COLO668 (cell line): ENCODE results near the gene EMC9.

Experiments
- DNase-seq: peaks from one replicate; lab custom pipeline; 2025; ENCODE audit not compliant: unreplicated experiment; lab: John Stamatoyannopoulos, UW

EMC9 gene

DNA sequence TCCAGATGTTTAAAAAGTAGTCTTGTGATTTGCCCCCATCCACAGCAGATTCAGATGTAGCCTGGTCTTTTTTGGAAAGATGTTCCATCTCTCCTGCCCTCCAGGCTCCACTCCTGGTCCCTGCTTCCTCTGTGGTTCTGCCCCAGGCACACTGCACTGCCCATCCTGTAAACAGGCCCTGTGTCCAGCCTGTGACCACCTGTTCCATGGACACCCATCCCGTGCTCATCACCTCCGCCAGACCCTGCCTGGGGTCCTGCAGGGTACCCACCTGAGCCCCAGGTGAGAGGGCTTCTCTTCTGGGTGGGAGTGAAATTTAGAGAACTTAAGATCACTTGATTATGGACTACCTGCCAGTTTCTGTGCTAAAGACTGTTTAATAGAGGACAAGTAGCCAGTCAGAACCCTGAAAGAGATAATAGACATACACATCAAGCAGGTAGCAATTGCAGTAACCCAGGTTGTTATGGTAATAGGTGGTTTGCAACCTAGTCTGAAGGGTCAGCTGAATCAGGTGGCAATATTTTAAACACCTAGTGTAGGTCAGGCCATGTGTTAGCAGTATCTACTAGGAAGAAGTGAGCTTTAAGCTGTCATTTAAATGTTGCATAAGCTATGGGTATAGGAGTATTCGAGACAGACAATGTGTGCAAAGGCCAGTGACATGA, 8.0 kb upstream of the EMC9 start:
- no peak for DNase-seq

DNA sequence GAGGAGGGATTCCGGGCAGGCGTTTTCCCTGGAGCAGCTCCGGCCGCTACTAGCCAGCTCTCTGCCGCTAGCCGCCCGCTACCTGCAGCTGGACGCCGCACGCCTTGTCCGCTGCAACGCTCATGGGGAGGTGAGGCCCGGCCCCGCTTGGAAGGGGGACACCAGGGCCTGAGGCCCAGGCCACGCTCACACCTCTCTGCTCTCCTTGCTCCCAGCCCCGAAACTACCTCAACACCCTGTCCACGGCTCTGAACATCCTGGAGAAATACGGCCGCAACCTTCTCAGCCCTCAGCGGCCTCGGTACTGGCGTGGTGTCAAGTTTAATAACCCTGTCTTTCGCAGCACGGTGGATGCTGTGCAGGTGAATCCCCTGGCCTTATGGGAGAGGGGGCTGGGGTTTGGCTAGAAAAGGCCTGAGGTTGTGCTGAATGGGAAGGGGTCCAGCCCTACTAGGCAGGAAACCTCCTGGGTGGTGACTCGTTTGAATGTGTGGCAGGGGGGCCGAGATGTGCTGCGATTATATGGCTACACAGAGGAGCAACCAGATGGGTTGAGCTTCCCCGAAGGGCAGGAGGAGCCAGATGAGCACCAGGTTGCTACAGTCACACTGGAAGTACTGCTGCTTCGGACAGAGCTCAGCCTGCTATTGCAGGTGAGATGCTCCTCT, 6.5 kb upstream of the EMC9 start:
- peak; percentile 55 for DNase-seq

GRCh38 chr14:24146978-24147760, 5.8 kb upstream of the EMC9 start, which contains the start of gene RNF31:
Gene RNF31, plus strand, starts transcription at chr14:24147498. Its CDS starts 201 bp downstream, at chr14:24147699.
- peak; percentile 99 for DNase-seq

DNA sequence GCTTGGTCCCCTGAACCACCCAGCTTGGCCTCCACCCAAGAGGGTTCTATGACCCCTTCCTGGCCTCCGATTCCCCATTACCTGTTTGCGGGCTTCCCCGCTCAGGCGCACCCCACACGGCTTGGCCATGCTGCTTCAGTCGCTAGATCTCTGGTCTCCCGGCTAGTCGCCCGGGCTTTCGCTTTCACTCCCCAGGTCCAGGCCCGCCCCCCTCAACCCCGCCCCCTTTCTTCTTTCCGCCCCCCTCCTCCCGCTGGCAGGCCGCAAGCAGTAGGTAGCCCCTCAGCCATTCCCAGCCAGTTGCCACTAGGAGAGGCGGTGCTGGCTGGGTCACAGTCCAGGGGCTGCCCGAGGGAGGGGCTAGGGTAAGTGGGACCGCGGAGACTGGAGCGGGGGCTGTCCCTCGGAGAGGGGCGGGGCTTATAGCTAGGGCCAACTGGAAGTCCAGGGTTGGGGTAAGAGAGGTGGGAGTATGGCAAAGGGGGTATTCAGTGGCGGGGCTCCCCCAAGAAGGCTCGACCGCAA, 5.1 kb upstream of the EMC9 start, which contains the start of gene PSME2:
Gene PSME2 (minus strand): TSS at position 158 of the 525 bp plus-strand sequence. CDS start 29 bp downstream, at position 129.
- DNase-seq: peak; percentile 95

DNA sequence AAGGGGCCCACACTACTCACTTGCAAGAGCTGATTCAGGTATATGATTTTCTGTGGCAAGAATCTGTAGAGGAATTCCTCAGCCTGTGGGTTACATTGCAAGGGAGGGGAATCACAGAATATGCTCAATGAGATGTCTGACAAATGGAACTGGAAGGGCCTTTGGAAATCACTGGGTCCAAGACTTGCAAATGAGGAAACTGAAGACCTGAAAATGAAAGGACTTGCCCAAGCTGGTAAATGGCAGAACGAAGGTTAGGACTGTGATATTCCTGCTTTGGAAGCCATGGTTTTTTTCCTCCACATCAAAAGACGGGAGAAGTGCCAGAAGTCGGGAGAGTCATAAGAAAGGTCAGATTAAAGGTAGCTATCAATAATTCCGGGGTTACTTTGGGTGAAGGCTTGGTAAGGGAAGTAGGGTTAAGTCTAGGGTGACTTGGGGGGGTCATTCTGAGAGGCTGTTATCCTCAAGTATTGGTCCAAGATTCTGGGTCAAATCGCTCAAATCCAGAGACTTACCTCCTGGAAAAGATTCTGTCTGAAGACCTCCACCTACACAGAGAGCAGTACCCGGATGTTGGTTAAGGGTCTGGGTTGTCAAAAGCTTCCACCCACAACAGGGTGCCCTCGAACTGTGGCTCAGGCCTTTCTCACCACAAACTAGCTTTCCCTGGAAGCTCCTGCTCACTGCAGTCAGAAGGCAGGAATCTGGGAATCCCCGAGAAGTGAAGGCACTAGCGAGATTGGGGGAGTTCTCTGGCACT, 4.5 kb upstream of the EMC9 start:
- DNase-seq: no peak

DNA sequence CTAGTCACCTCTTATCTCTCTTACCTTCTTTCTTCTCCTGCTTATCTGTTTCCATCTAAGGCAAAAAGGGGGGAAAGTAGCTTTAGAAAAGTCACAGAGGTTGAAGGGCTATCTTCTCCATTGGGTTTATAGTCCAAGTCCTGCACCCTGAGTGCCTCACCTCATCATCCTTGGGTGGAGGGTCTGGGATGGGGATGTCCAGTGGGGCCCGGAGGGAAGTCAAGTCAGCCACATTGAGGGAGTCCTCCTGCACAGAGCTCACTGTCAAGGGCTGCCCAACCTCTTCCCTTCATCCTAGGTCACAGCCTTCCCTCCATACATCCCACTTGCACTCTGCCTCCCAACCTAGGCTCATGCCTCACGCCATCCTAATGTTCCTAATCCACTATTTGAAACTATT, 3.8 kb upstream of the EMC9 start:
- no peak for DNase-seq

DNA sequence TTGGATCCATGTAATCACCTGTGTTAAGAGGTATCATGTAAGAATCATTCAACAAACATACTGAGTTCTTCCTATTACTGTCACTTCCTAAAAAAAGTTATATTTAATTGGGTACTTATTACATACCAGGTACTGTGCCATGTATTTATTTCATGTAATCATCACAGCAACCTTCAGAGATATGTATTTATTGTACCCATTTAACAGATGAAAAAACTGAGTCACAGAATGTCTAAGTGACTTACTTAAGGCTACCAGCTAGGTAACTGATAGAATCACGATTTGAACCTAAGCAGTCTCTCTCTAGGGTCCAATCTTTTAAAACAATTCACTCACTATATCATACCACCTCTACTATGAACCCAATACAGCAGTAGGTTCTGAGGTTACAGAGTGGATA, 3.1 kb upstream of the EMC9 start:
- DNase-seq: no peak

DNA sequence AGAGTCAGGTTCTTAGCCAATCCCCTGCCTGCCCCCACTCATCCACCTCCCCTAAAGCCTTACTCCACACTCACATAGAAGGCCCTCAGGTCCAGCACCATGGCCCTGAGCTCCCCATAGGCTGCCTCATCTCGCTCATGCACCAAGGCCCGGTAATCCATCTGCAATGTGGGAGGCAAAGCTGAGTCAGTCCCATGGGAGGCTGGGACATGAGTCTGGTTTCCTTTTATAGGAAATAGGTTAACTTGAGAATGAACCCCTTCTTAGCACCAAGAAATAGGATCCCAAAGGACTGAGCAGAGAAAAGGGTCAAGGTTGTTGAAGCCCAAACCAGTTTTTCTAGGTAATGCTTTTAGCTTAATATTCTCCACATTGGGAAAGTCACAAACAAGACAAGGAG, 2.1 kb upstream of the EMC9 start:
- no peak for DNase-seq

- peak; percentile 67 for DNase-seq
Observed at GRCh38 chr14:24139272-24139934, 2.0 kb downstream of the EMC9 start.

- no peak for DNase-seq
Observed at GRCh38 chr14:24138396-24139271, 2.8 kb downstream of the EMC9 start.

- no peak for DNase-seq
Observed at GRCh38 chr14:24137529-24138395, 3.6 kb downstream of the EMC9 start.

DNA sequence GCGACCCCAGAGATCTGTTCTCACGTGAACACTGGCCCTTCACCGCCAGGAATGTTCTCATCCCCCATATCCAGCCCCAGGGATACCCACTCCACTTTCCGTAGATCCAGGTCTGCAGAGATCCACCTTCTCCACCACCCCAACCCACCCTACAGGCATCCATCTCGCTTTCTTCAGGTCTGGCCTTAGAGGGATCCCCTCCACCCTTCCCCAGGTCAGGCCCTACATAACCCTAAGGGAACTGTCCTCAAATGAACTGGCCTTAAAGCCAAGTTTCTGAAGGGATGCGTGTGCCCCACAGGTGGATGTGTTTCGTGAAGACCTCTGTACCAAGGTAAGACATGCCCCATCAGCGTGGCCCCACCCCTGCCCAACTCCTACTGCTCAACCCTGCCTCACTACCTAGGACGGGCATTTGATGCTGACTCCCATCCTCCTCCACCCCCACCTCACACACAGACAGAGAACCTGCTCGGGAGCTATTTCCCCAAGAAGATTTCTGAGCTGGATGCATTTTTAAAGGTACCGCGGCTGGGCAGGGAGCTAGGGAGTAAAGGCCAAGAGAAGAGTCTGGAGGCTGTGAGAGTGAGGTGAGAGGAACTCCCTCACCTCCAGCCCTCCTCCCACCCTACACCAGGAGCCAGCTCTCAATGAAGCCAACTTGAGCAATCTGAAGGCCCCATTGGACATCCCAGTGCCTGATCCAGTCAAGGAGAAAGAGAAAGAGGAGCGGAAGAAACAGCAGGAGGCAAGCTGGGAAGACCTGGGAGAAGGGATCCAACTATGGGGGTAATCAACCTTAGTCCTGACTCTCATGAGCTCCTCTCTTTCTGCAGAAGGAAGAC, 4.5 kb downstream of the EMC9 start:
- DNase-seq: peak; percentile 25

- DNase-seq: peak; percentile 99
Observed at GRCh38 chr14:24135834-24136683, 5.3 kb downstream of the EMC9 start, which contains the start of gene PSME1. Gene PSME1, plus strand, starts transcription at chr14:24136194. Its CDS starts 69 bp downstream, at chr14:24136263.

GRCh38 chr14:24135584-24135833, 5.9 kb downstream of the EMC9 start:
- no peak for DNase-seq

DNA sequence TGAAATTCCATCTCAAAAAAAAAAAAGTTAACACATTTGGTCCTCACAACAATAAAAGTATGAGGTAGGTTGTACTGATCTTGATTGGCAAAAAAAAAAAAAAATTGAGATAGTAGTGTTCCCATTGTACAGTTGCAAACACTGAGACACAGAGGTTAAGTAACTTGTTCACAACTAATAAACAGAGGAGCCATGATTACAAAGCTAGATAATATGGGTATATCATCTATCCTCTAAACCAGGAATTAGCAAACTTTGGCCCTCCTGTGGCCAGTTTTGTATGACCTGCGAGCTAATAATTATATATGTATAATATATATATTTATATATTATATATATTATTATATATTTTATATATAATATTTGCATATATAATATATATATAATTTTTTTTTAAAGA, 7.7 kb downstream of the EMC9 start:
- no peak for DNase-seq

DNA sequence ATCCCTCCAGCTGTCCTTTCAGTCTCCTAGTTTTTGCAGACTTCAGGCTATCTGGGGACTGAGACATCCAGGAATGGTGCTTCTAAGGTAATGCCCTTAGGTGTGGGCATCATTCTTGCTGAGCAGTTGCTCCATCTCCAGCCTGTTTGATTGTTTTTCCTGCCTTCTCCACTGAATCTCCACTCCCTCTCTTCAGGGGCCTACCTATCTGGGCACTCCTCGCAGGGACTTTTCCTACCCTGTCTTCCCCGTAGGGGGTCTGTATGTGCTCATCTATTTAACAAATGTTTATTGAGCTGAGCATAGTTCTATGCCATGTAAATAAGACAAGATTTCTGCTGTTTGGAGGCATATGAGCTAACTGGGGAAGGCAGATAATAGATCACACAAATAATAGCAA, 8.4 kb downstream of the EMC9 start:
- no peak for DNase-seq
